HEK293T (cell line): ENCODE measurements around the gene MAP6D1.

Experiments used
- CTCF ChIA-PET: fragments of 350-600 bp; formaldehyde crosslinking; extraction: SDS; loops from one replicate; lab custom pipeline; 2021; ENCODE audit warnings: antibody characterized with exemption, inconsistent platforms; lab: Yijun Ruan, JAX
- POLR2A ChIA-PET: fragments of 350-600 bp; formaldehyde crosslinking; extraction: SDS; loops from one replicate; lab custom pipeline; 2020; ENCODE audit warnings: antibody characterized with exemption, inconsistent platforms; lab: Yijun Ruan, JAX
- DNase-seq: peaks from one replicate; pipeline ENCODE4 v3.0.0; 2012; ENCODE audit warnings: mixed read lengths; ENCODE audit errors: extremely low spot score
- ARNT ChIP-seq: fragments of 450-650 bp; IDR thresholded peaks from 2 replicates; pipeline ENCODE4 v1.6.1; 2017; ENCODE audit warnings: mild to moderate bottlenecking
- BHLHE40 ChIP-seq: fragments of 450-650 bp; IDR thresholded peaks from 2 replicates; pipeline ENCODE4 v1.6.1; 2016; ENCODE audit warnings: mild to moderate bottlenecking, moderate library complexity, borderline replicate concordance
- CTBP1 ChIP-seq: fragments of 450-650 bp; IDR thresholded peaks from 2 replicates; pipeline ENCODE4 v1.6.1; 2016; ENCODE audit warnings: borderline replicate concordance
- ELF4 ChIP-seq: fragments of 450-650 bp; IDR thresholded peaks from 2 replicates; pipeline ENCODE4 v1.6.1; 2017; ENCODE audit warnings: antibody characterized with exemption
- FOXA1 ChIP-seq: fragments of 450-650 bp; IDR thresholded peaks from 2 replicates; pipeline ENCODE4 v1.6.1; 2016; ENCODE audit warnings: mild to moderate bottlenecking
- FOXK2 ChIP-seq: fragments of 450-650 bp; IDR thresholded peaks from 2 replicates; pipeline ENCODE4 v1.6.1; 2016; ENCODE audit warnings: mild to moderate bottlenecking
- FOXM1 ChIP-seq: fragments of 450-650 bp; IDR thresholded peaks from 2 replicates; pipeline ENCODE4 v1.6.1; 2017; ENCODE audit warnings: mild to moderate bottlenecking, borderline replicate concordance
- HDGF ChIP-seq: fragments of 450-650 bp; IDR thresholded peaks from 2 replicates; pipeline ENCODE4 v1.6.1; 2017; ENCODE audit warnings: antibody characterized with exemption, borderline replicate concordance
- L3MBTL2 ChIP-seq: fragments of 450-650 bp; conservative IDR thresholded peaks from 2 replicates; pipeline ENCODE4 v1.6.1; 2016; ENCODE audit warnings: mild to moderate bottlenecking
- LEF1 ChIP-seq: fragments of 450-650 bp; IDR thresholded peaks from 2 replicates; pipeline ENCODE4 v1.6.1; 2017; ENCODE audit warnings: mild to moderate bottlenecking, borderline replicate concordance
- NFRKB ChIP-seq: fragments of 450-650 bp; IDR thresholded peaks from 2 replicates; pipeline ENCODE4 v1.6.1; 2016; ENCODE audit warnings: mild to moderate bottlenecking, moderate library complexity
- PKNOX1 ChIP-seq: fragments of 450-650 bp; IDR thresholded peaks from 2 replicates; pipeline ENCODE4 v1.6.1; 2016
- SP1 ChIP-seq: fragments of 450-650 bp; IDR thresholded peaks from 2 replicates; pipeline ENCODE4 v1.6.1; 2017
- SUZ12 ChIP-seq: fragments of 450-650 bp; IDR thresholded peaks from 2 replicates; pipeline ENCODE4 v1.6.1; 2016; ENCODE audit warnings: mild to moderate bottlenecking
- TARDBP ChIP-seq: fragments of 450-650 bp; IDR thresholded peaks from 2 replicates; pipeline ENCODE4 v1.6.1; 2016
- ZNF384 ChIP-seq: fragments of 450-650 bp; IDR thresholded peaks from 2 replicates; pipeline ENCODE4 v1.6.1; 2016

The MAP6D1 gene

DNA sequence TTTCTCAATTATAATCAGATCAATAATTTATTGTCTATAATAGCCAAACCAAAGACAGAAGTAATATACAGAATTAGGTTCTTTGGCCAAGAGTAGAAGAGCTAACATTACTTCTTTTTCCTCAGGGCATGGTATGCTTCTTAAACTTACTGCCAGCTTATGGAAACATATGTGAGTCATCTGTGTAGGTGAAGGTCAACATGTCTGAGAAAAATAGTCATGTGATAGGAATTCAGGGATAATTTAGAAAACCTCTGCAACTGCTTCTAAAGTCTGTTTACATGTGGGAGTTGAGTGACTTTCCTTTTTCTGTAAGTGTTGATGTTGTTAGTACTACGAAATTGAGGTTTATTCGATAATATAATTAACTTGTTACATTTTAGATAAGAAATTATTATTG lies 19.2 kb upstream of the MAP6D1 start:
- ChIA-PET CTCF (no interaction called here), POLR2A (no interaction called here)
- TF ChIP-seq FOXM1 = no peak
- DNase-seq = no peak

DNA sequence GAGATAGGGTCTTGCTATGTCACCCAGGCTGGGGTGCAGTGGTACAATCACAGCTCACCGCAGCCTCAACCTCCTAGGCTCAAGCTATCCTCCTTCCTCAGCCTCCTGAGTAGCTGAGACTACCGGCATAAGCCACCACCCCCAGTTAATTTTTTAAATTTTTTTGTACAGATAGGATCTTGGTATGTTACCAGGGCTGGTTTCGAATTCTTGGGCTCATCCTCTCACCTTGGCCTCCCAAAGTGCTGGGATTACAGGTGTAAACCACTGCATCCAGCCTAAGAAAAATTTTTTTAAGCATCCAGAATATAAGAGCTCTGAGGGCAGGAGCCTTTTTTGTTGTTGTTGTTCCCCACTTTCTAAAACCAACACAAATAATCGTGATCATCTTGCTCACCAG lies 14.4 kb upstream of the MAP6D1 start:
- CTCF ChIA-PET = no interaction called here
- POLR2A ChIA-PET = no interaction called here
- no peak for TF ChIP-seq FOXA1
- no peak for TF ChIP-seq HDGF
- TF ChIP-seq SP1 = no peak
- no peak for DNase-seq

GRCh38 chr3:183837894-183838293 lies 12.5 kb upstream of the MAP6D1 start:
- no peak for DNase-seq
- POLR2A ChIA-PET = no interaction called here
- CTCF ChIA-PET = no interaction called here
- TF ChIP-seq LEF1 (no peak), NFRKB (no peak), BHLHE40 (no peak), CTBP1 (no peak), SP1 (no peak), PKNOX1 (no peak), L3MBTL2 (no peak)

DNA sequence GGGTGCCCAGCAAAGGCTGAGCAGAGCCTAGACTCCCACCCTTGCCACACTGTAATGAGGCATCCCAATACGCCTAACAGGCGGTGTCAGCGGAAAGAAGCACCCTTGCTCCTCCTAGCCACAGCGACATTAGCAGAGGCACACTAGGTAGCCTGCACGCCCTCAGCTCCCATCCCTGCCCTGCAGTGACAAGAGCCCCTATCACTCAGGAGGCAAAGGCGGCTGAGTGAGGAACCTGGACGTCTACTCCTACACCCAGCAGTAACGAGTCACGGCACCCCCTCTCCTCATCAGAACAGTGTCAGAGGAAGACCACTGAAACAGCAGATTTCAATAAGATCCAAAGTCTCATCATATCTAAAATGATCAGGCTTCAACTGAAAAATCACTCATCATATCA lies 12.0 kb upstream of the MAP6D1 start:
- no peak for DNase-seq
- ChIA-PET POLR2A (no interaction called here), CTCF (no interaction called here)
- TF ChIP-seq L3MBTL2 (no peak), PKNOX1 (no peak), LEF1 (no peak), BHLHE40 (no peak), SUZ12 (no peak), ZNF384 (no peak), HDGF (no peak), CTBP1 (no peak), SP1 (no peak), ARNT (no peak), NFRKB (no peak), TARDBP (no peak), ELF4 (no peak), FOXM1 (no peak)

- no peak for TF ChIP-seq TARDBP
- POLR2A ChIA-PET = no interaction called here
- DNase-seq = no peak
- CTCF ChIA-PET = no interaction called here
Measured at GRCh38 chr3:183833516-183833915, 8.1 kb upstream of the MAP6D1 start.

DNA sequence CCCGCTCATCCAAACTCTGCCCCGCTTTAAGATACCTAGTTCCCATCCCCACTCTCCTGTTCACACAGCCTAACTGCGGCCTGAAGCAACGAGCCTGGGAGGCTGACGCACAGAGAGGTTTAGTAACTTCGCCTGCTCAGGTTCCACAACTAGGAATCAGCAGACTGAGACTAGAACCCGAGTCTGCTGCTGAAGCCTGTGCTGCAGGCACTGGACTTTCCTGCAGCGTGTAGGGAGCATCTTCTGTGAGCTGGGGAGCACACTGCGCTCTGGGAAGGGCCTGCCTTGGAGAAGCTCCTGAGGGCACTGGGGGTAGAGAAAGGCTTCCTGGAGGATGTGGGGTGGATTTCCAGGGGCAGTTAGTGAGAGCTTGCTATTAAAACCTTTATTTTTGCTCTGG lies 4.8 kb upstream of the MAP6D1 start:
- ChIA-PET CTCF (no interaction called here), POLR2A (no interaction called here)
- TF ChIP-seq HDGF (no peak), FOXK2 (no peak), ARNT (no peak), CTBP1 (no peak), SUZ12 (no peak), SP1 (no peak)

DNA sequence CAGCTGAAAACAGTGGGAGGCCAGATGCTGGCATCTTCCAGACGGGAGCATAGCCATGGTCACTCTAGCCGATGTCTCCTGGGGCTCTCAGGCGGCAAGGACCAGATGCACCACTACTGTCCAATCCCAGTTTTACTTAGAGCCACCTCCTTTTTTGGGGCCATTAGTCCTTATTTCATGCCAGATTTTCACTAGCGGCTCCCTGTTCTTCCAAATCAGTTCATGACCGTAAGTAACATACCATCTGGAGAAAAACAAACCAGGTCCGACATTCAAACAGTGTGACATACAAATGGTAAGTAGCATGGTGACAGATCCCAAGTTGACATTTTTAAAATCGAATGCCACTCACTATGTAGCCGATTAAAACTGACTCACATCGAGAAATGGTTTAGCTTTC lies 4.1 kb upstream of the MAP6D1 start:
- CTCF ChIA-PET = no interaction called here
- no peak for DNase-seq
- POLR2A ChIA-PET = no interaction called here
- TF ChIP-seq LEF1 (no peak), NFRKB (no peak), FOXA1 (no peak), L3MBTL2 (no peak), CTBP1 (no peak), HDGF (no peak), ELF4 (no peak), ZNF384 (no peak), SP1 (no peak), SUZ12 (no peak), ARNT (no peak), TARDBP (no peak), FOXK2 (no peak), FOXM1 (no peak), BHLHE40 (no peak), PKNOX1 (no peak)

More for the DNA sequence above, 4.8 kb upstream of the MAP6D1 start:
- DNase-seq = no peak

- TF ChIP-seq ZNF384 = no peak
- no peak for TF ChIP-seq BHLHE40
- TF ChIP-seq SP1 = no peak
- TF ChIP-seq CTBP1 = no peak
- no peak for DNase-seq
- CTCF ChIA-PET = no interaction called here
- POLR2A ChIA-PET = no interaction called here
Measured at GRCh38 chr3:183828538-183828870, 3.1 kb upstream of the MAP6D1 start.
